ENCODE data around the gene TRAPPC8.

DNA sequence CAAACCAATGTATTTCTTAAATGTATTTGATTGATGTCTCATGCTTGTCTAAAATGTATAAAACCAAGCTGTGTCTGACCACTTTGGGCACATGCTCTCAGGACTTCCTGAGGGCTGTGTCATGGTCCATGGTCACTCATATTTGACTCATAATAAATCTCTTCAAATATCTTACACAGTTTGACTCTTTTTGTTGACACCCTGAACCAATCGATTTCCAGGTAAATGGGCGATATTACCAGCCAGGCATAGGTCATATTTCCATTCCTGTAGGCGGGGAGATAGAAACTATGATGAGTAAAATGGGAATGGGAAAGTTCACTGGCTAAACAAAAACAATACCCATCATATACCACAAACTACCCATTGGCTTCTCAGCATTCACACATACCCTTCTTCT, 9.3 kb upstream of the TRAPPC8 start:
- no peak for TF ChIP-seq JUND (IDR thresholded peaks at IDR 0.05)
- no peak for TF ChIP-seq POLR2AphosphoS5 (IDR thresholded peaks at IDR 0.05; ENCODE audit: low read depth, low read length)
- TF ChIP-seq, protein P1, sequence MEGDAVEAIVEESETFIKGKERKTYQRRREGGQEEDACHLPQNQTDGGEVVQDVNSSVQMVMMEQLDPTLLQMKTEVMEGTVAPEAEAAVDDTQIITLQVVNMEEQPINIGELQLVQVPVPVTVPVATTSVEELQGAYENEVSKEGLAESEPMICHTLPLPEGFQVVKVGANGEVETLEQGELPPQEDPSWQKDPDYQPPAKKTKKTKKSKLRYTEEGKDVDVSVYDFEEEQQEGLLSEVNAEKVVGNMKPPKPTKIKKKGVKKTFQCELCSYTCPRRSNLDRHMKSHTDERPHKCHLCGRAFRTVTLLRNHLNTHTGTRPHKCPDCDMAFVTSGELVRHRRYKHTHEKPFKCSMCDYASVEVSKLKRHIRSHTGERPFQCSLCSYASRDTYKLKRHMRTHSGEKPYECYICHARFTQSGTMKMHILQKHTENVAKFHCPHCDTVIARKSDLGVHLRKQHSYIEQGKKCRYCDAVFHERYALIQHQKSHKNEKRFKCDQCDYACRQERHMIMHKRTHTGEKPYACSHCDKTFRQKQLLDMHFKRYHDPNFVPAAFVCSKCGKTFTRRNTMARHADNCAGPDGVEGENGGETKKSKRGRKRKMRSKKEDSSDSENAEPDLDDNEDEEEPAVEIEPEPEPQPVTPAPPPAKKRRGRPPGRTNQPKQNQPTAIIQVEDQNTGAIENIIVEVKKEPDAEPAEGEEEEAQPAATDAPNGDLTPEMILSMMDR (IDR thresholded peaks at IDR 0.05 in 2 of 3, conservative IDR thresholded peaks at IDR 0.05 in 1 of 3; ENCODE audit: borderline replicate concordance in 1 of 3, insufficient read depth in 1 of 3, low read depth in 2 of 3, low read length in 2 of 3), result no peak
- TF ChIP-seq EZH2phosphoT487 (IDR thresholded peaks at IDR 0.05; ENCODE audit: borderline replicate concordance), result no peak
- TF ChIP-seq SP1 (IDR thresholded peaks at IDR 0.05; ENCODE audit: low read depth), result no peak
- TF ChIP-seq SIN3A (IDR thresholded peaks at IDR 0.05; ENCODE audit: low read depth), result no peak
- no peak for TF ChIP-seq SRF (IDR thresholded peaks at IDR 0.05; ENCODE audit: low read depth)
- no peak for TF ChIP-seq TCF7L2 (IDR thresholded peaks at IDR 0.05; ENCODE audit: borderline replicate concordance, extremely low read depth, insufficient read depth, insufficient read length)
- no peak for TF ChIP-seq CBX3 (IDR thresholded peaks at IDR 0.05; ENCODE audit: low read depth)
